WTC11 (cell line): Measurements from ENCODE around the gene CSNK1A1L.

Source experiments
- CREB1 ChIP-seq: sonication (generic); formaldehyde crosslinking; IDR thresholded peaks from 2 replicates; pipeline ENCODE4 v1.8.0; 2023; ENCODE audit warnings: mild to moderate bottlenecking, missing genetic modification reagents
- KAT7 ChIP-seq: sonication (generic); formaldehyde crosslinking; IDR thresholded peaks from 2 replicates; pipeline ENCODE4 v1.8.1; 2023; ENCODE audit warnings: missing genetic modification reagents, mild to moderate bottlenecking, borderline replicate concordance
- ZNF263 ChIP-seq: sonication (generic); formaldehyde crosslinking; IDR thresholded peaks from 2 replicates; pipeline ENCODE4 v1.8.1; 2022; ENCODE audit warnings: low read depth, mild to moderate bottlenecking, moderate library complexity, missing genetic modification reagents

DNA sequence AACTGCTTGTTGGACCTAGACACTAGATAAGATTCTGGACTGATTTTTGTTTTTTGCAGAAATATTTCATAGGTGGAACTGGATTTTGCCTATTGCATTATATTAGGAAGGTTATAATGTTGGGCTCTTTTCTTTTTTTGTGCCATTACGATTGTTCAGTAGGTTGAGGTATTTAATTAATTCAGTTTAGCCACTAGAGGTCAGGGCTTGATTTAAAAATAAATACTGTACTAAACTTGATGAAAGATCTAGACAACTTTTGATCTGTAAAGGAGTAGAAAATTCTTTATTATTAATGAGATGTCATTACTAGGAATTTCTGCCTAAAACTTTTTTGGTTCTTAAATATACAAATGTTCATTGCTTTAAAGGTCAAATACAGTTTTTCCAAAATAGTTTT is 30.8 kb downstream of the CSNK1A1L start:
- TF ChIP-seq KAT7 (CRISPR knock-in tag), result no peak
- no peak for TF ChIP-seq ZNF263 (CRISPR knock-in tag)
- no peak for TF ChIP-seq CREB1 (CRISPR knock-in tag)
